GM12891 (cell line): Measurements from ENCODE around the gene AKT1.

Experiments
- POLR2A ChIP-seq: IDR thresholded peaks from 2 replicates; pipeline ENCODE4 v1.6.1; 2011; ENCODE audit warnings: low read depth, low read length, control low read depth
- POLR2AphosphoS5 ChIP-seq: IDR thresholded peaks from 2 replicates; pipeline ENCODE4 v1.6.1; 2011; ENCODE audit warnings: low read depth, low read length, control low read depth

DNA sequence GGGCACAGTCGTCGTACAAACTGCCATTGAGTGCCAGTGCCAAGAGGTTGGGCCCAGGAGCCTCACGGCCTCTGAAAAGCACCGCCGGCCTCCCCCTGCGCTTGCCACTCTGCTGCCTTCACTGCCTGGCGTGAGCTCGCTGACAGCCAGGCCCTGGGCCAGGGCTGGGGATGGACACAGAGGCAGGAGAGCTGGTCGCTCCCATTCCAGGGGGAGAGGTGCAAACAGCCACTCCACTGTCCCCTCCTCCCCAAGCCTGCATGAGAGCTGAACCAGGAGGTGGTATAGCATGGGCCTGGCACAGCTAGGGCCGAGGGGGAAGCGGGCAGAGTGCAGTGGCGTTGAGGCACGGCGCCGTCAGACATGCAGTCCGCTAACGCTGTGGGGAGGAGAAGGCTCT is 66.9 kb downstream of the AKT1 start:
- TF ChIP-seq POLR2A (no peak), POLR2AphosphoS5 (no peak)
